Mucosa of gallbladder (tissue), 1 donor: ENCODE data around the gene MRPL53. TPM values are rescaled to one million over a fixed set of nuclear protein-coding genes. Genes with fewer than 3 reads are reported as not detected.

Experiments used
- DNase-seq: peaks from one replicate; pipeline ENCODE4 v3.0.0-alpha.2; 2020; ENCODE audit warnings: low spot score
- total RNA-seq: library from RNA; stranded (reverse); gene quantifications from one replicate; pipeline ENCODE4 v1.2.1, GENCODE V29; 2021
- donor health status: DM: no; HTN: no; CAD: no.

MRPL53 gene
- total RNA-seq, 1 donor from 2014 or later: 80.9 TPM

- DNase-seq: no peak
Measured at GRCh38 chr2:74429487-74430451, 42.7 kb downstream of the MRPL53 start.

GRCh38 chr2:74428675-74429074 lies 43.8 kb downstream of the MRPL53 start:
- DNase-seq: no peak

- no peak for DNase-seq
Measured at GRCh38 chr2:74427551-74427950, 44.9 kb downstream of the MRPL53 start.

- DNase-seq: no peak
Measured at GRCh38 chr2:74426181-74426758, 46.2 kb downstream of the MRPL53 start.

- DNase-seq: no peak
Measured at GRCh38 chr2:74425523-74425922, 47.0 kb downstream of the MRPL53 start.

GRCh38 chr2:74424995-74425406 lies 47.5 kb downstream of the MRPL53 start:
- no peak for DNase-seq

- DNase-seq: no peak
Measured at GRCh38 chr2:74424139-74424992, 48.1 kb downstream of the MRPL53 start.

- DNase-seq: no peak
Measured at GRCh38 chr2:74423231-74424095, 49.0 kb downstream of the MRPL53 start.

Other genes starting within 250 kb of the MRPL53 start
- 4.7 TPM for gene SLC4A5, start 129.3 kb downstream of the MRPL53 start, total RNA-seq
- 171 TPM for gene DCTN1, start 92.4 kb downstream of the MRPL53 start, total RNA-seq
- 12.9 TPM for gene C2orf81, start 51.1 kb downstream of the MRPL53 start, total RNA-seq
- 38.1 TPM for gene WDR54, start 51.0 kb downstream of the MRPL53 start, total RNA-seq
- 86.4 TPM for gene RTKN, start 30.7 kb downstream of the MRPL53 start, total RNA-seq
- 51.8 TPM for gene INO80B, start 17.6 kb downstream of the MRPL53 start, total RNA-seq
- 132 TPM for gene WBP1, start 14.2 kb downstream of the MRPL53 start, total RNA-seq
- 80.0 TPM for gene MOGS, start 7.3 kb downstream of the MRPL53 start, total RNA-seq
- 26.5 TPM for gene CCDC142, start 10.3 kb upstream of the MRPL53 start, total RNA-seq
- 41.0 TPM for gene TTC31, start 10.4 kb upstream of the MRPL53 start, total RNA-seq
- 3.3 TPM for gene LBX2, start 26.9 kb upstream of the MRPL53 start, total RNA-seq
- 35.3 TPM for gene PCGF1, start 35.0 kb upstream of the MRPL53 start, total RNA-seq
- gene TLX2, start 41.8 kb upstream of the MRPL53 start, total RNA-seq: 0.12 TPM
- 0.43 TPM for gene DQX1, start 53.6 kb upstream of the MRPL53 start, total RNA-seq
- 146 TPM for gene AUP1, start 57.0 kb upstream of the MRPL53 start, total RNA-seq
- gene HTRA2, start 57.3 kb upstream of the MRPL53 start, total RNA-seq: 31.0 TPM
- gene LOXL3, start 81.3 kb upstream of the MRPL53 start, total RNA-seq: 15.9 TPM
- 31.9 TPM for gene DOK1, start 82.0 kb upstream of the MRPL53 start, total RNA-seq
- 2.0 TPM for gene M1AP, start 175.7 kb upstream of the MRPL53 start, total RNA-seq
- gene SEMA4F, start 181.6 kb upstream of the MRPL53 start, total RNA-seq: 12.5 TPM